ENCODE data around the gene C19orf47. TPM values are rescaled to one million over a fixed set of nuclear protein-coding genes. Genes with fewer than 3 reads are reported as not detected.
"Not testable (repeated sequence)": the region's sequence is repeated elsewhere in the genome, so short reads cannot be mapped to it uniquely, and the experiment has no call there.

Gene C19orf47
- total RNA-seq, 1 donor from 2014 or later = 10.4 TPM

DNA sequence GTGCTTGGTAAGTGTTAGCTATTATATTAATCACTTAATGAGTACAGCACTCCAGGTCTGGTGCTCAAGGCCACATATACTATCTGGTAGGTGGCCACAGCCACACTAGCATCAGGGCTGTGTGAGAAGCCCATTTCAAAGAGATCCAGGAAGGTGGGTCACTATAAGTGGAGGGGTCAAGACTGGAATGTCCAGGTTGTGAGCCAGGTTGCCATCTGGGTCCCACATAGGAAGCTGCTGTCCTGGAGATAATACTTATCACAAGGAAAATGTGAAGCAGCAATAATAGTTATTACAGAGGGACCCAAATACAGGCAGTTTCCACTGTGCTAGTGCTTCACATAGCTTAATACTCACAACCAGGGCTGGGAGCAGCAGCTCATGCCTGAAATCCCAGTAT lies 13.1 kb downstream of the C19orf47 start:
- DNase-seq (ENCODE audit: low read depth) = no peak
- TF ChIP-seq, protein P1, sequence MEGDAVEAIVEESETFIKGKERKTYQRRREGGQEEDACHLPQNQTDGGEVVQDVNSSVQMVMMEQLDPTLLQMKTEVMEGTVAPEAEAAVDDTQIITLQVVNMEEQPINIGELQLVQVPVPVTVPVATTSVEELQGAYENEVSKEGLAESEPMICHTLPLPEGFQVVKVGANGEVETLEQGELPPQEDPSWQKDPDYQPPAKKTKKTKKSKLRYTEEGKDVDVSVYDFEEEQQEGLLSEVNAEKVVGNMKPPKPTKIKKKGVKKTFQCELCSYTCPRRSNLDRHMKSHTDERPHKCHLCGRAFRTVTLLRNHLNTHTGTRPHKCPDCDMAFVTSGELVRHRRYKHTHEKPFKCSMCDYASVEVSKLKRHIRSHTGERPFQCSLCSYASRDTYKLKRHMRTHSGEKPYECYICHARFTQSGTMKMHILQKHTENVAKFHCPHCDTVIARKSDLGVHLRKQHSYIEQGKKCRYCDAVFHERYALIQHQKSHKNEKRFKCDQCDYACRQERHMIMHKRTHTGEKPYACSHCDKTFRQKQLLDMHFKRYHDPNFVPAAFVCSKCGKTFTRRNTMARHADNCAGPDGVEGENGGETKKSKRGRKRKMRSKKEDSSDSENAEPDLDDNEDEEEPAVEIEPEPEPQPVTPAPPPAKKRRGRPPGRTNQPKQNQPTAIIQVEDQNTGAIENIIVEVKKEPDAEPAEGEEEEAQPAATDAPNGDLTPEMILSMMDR (IDR thresholded peaks at IDR 0.05; ENCODE audit: insufficient read depth, low read length, poor library complexity, severe bottlenecking) = no peak
- Histone ChIP-seq H3K36me3 (ENCODE audit: control insufficient read depth, insufficient read depth, low read length) (no peaks in the 10 kb centered on the region), H3K27me3 (ENCODE audit: control insufficient read depth, insufficient read depth, low read length) (no peaks in the 10 kb centered on the region), H3K4me3 (ENCODE audit: low read depth, low read length) (no peak overlapping the region)

DNA sequence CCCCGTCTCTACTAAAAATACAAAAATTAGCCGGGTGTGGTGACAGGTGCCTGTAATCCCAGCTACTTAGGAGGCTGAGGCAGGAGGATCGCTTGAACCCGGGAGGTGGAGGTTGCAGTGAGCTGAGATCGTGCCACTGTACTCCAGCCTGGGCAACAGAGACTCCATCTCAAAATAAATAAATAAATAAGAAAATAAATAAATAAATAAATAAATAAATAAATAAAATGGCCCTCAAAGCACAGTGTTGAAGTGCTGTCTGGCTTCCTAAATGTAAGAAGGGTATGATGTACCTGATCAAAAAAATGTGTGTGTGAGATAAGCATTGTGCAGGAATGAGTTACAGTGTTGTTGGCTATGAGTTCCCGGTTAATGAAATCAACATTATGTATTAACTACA lies 15.1 kb downstream of the C19orf47 start:
- DNase-seq (ENCODE audit: low read depth); H3K27me3 ChIP-seq (ENCODE audit: control insufficient read depth, insufficient read depth, low read length); H3K4me3 ChIP-seq (ENCODE audit: low read depth, low read length); H3K36me3 ChIP-seq (ENCODE audit: control insufficient read depth, insufficient read depth, low read length): not testable (repeated sequence)

DNA sequence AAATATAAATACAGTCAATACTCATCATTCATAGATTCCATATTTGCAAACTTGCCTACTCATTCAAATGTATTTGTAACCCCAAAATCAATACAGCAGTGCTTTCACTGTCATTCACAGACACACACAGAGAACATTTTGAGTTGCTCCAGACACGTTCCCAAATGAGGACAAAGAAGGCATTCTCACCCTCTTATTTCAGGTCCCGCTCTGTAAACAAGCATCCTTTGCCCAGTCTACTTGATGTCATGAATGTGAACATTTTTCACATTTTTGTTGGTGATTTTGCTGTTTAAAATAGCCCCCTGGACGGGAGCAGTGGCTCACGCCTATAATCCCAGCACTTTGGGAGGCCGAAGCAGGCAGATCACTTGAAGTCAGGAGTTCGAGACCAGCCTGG lies 15.5 kb downstream of the C19orf47 start:
- Histone ChIP-seq H3K36me3 (ENCODE audit: control insufficient read depth, insufficient read depth, low read length) (peaks cover 2% of the 10 kb centered on the region), H3K27me3 (ENCODE audit: control insufficient read depth, insufficient read depth, low read length) (no peaks in the 10 kb centered on the region), H3K4me3 (ENCODE audit: low read depth, low read length) (no peak overlapping the region)
- no peak for DNase-seq (ENCODE audit: low read depth)
- TF ChIP-seq, protein P1 (IDR thresholded peaks at IDR 0.05; ENCODE audit: insufficient read depth, low read length, poor library complexity, severe bottlenecking) = no peak

DNA sequence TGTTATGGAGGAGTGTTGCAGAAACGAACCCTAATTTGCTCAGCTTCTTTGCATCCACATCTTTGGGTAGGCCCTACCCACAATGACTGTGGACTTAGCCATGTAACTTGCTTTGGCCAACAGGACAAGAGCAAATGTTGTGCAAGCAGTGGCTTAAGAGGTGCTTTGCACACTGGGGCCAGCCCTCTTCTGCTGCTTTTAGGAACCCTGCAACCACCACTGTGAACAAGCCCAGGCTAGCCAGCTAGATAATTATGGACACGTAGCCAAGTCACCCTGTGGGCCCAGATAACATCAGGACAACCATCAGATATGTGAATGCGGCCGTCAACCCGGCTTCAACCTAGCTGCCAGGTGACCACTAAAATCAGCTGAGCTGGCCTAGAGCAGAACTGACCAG lies 17.1 kb downstream of the C19orf47 start:
- Histone ChIP-seq H3K36me3 (ENCODE audit: control insufficient read depth, insufficient read depth, low read length) (peaks cover 2% of the 10 kb centered on the region), H3K4me3 (ENCODE audit: low read depth, low read length) (no peak overlapping the region), H3K27me3 (ENCODE audit: control insufficient read depth, insufficient read depth, low read length) (no peaks in the 10 kb centered on the region)
- DNase-seq (ENCODE audit: low read depth) = no peak
- TF ChIP-seq, protein P1 (IDR thresholded peaks at IDR 0.05; ENCODE audit: insufficient read depth, low read length, poor library complexity, severe bottlenecking) = no peak

DNA sequence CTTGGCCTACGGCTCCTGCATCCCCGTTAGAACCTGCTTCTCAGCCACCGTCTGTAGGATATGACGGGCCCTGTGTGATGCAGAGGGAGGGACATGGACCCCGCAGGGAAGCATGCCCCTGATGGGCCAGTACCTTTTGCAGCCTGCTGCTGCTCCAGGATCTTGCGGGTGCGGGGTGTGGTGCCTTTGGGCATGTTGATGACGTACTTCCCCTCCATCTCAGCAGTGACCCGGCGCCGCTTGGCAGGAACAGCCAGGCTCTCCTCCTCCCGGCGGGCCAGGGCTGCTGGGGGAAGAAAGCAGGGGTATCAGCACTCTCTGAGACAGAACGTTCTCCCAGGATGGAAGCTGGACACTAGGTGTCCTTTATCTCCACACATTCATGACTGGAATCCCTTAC lies 22.0 kb downstream of the C19orf47 start:
- DNase-seq (ENCODE audit: low read depth) = no peak
- TF ChIP-seq, protein P1 (IDR thresholded peaks at IDR 0.05; ENCODE audit: insufficient read depth, low read length, poor library complexity, severe bottlenecking) = no peak
- no peaks in the 10 kb centered on the region for H3K27me3 ChIP-seq (ENCODE audit: control insufficient read depth, insufficient read depth, low read length)
- H3K36me3 ChIP-seq (ENCODE audit: control insufficient read depth, insufficient read depth, low read length) = peaks cover 4% of the 10 kb centered on the region
- no peak overlapping the region for H3K4me3 ChIP-seq (ENCODE audit: low read depth, low read length)

DNA sequence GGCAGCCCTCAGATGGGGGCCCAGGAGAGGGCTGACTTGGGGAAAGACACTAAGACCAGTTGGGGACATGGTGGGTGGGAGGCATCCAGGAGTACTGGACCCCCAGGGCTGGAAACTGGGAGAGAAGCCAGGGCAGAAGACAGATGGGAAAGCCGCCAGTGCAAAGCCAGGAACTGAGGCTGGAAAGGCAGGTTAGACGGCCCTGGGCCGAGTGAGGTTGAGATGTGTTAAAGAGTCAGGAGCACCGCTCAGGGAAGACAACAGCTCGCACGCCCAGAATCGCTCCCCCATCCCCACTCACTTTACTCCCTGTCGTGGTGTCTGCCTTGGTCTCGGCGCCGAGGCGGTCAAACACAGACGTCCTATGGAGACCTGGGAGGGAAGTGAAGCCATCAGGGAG lies 24.5 kb downstream of the C19orf47 start:
- TF ChIP-seq, protein P1 (IDR thresholded peaks at IDR 0.05; ENCODE audit: insufficient read depth, low read length, poor library complexity, severe bottlenecking) = no peak
- H3K27me3 ChIP-seq (ENCODE audit: control insufficient read depth, insufficient read depth, low read length) = no peaks in the 10 kb centered on the region
- peaks cover 4% of the 10 kb centered on the region for H3K36me3 ChIP-seq (ENCODE audit: control insufficient read depth, insufficient read depth, low read length)
- no peak overlapping the region for H3K4me3 ChIP-seq (ENCODE audit: low read depth, low read length)
- no peak for DNase-seq (ENCODE audit: low read depth)
